HEK293T (cell line): ENCODE measurements around the gene LEAP2.

ENCODE experiments used
- CTCF ChIA-PET: fragments of 350-600 bp; formaldehyde crosslinking; extraction: SDS; loops from one replicate; lab custom pipeline; 2021; ENCODE audit warnings: antibody characterized with exemption, inconsistent platforms; lab: Yijun Ruan, JAX
- POLR2A ChIA-PET: fragments of 350-600 bp; formaldehyde crosslinking; extraction: SDS; loops from one replicate; lab custom pipeline; 2020; ENCODE audit warnings: antibody characterized with exemption, inconsistent platforms; lab: Yijun Ruan, JAX
- DNase-seq: peaks from one replicate; pipeline ENCODE4 v3.0.0; 2012; ENCODE audit warnings: mixed read lengths; ENCODE audit errors: extremely low spot score
- ARNT ChIP-seq: fragments of 450-650 bp; IDR thresholded peaks from 2 replicates; pipeline ENCODE4 v1.6.1; 2017; ENCODE audit warnings: mild to moderate bottlenecking
- BHLHE40 ChIP-seq: fragments of 450-650 bp; IDR thresholded peaks from 2 replicates; pipeline ENCODE4 v1.6.1; 2016; ENCODE audit warnings: mild to moderate bottlenecking, moderate library complexity, borderline replicate concordance
- CTBP1 ChIP-seq: fragments of 450-650 bp; IDR thresholded peaks from 2 replicates; pipeline ENCODE4 v1.6.1; 2016; ENCODE audit warnings: borderline replicate concordance
- ELF4 ChIP-seq: fragments of 450-650 bp; IDR thresholded peaks from 2 replicates; pipeline ENCODE4 v1.6.1; 2017; ENCODE audit warnings: antibody characterized with exemption
- FOXA1 ChIP-seq: fragments of 450-650 bp; IDR thresholded peaks from 2 replicates; pipeline ENCODE4 v1.6.1; 2016; ENCODE audit warnings: mild to moderate bottlenecking
- FOXK2 ChIP-seq: fragments of 450-650 bp; IDR thresholded peaks from 2 replicates; pipeline ENCODE4 v1.6.1; 2016; ENCODE audit warnings: mild to moderate bottlenecking
- FOXM1 ChIP-seq: fragments of 450-650 bp; IDR thresholded peaks from 2 replicates; pipeline ENCODE4 v1.6.1; 2017; ENCODE audit warnings: mild to moderate bottlenecking, borderline replicate concordance
- HDGF ChIP-seq: fragments of 450-650 bp; IDR thresholded peaks from 2 replicates; pipeline ENCODE4 v1.6.1; 2017; ENCODE audit warnings: antibody characterized with exemption, borderline replicate concordance
- L3MBTL2 ChIP-seq: fragments of 450-650 bp; conservative IDR thresholded peaks from 2 replicates; pipeline ENCODE4 v1.6.1; 2016; ENCODE audit warnings: mild to moderate bottlenecking
- LEF1 ChIP-seq: fragments of 450-650 bp; IDR thresholded peaks from 2 replicates; pipeline ENCODE4 v1.6.1; 2017; ENCODE audit warnings: mild to moderate bottlenecking, borderline replicate concordance
- NFRKB ChIP-seq: fragments of 450-650 bp; IDR thresholded peaks from 2 replicates; pipeline ENCODE4 v1.6.1; 2016; ENCODE audit warnings: mild to moderate bottlenecking, moderate library complexity
- SP1 ChIP-seq: fragments of 450-650 bp; IDR thresholded peaks from 2 replicates; pipeline ENCODE4 v1.6.1; 2017
- SUZ12 ChIP-seq: fragments of 450-650 bp; IDR thresholded peaks from 2 replicates; pipeline ENCODE4 v1.6.1; 2016; ENCODE audit warnings: mild to moderate bottlenecking
- TARDBP ChIP-seq: fragments of 450-650 bp; IDR thresholded peaks from 2 replicates; pipeline ENCODE4 v1.6.1; 2016
- ZNF384 ChIP-seq: fragments of 450-650 bp; IDR thresholded peaks from 2 replicates; pipeline ENCODE4 v1.6.1; 2016
- TF ChIP-seq, protein P1 (sequence below): fragments of 450-650 bp; IDR thresholded peaks from 2 replicates; pipeline ENCODE4 v1.6.1; 2016

The LEAP2 gene

DNA sequence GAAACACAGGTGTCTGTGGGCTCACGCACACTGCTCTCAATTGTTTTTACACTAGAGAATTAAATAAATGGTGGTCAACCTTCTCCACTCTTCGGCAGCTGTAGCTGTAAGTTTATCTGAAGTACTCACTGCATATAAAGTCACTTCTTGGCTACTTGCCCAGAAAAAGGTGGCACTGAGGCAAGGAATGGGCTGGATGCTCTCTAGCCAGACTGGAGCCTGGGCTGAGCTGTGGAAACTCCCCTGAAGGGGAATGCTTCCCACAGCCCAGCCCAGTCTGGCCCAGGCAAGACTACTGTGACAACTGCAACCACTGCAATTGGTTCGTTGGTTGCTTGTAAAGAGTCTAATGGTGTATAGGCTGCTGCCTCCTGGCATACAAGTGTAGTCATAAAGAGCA lies 4.5 kb downstream of the LEAP2 start:
- CTCF ChIA-PET = interaction anchor here (0.7 kb wide), 1 partner anchor 9 kb away, joined by 4 read pairs; no protein-coding TSS in a partner anchor
- DNase-seq = peak; percentile 23

DNA sequence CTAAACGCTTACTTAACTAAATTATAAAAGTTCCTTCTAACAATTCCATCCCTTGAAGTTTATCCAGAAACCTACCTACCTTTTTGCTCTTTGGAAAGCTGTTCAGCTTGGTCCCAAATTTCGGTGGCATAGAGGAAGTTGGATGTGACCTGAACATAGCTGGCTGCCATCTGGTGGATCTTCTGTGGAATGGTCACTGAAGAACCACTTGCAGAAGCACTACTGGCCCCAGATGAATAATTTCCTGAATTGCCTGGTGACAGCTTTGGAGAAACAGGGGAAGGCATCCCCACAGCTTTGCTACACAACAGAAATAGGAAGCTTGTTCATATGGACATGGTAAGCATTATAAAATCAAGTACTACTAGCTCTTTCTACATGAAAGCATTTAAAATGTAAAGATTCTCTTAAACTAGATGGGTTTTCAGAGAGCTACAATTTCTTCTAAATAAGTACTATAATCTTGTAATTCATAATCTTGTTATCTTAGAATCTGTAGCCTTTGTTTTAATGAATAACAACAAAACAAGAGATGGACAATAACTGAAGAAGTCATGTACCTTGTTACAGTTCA lies 9.9 kb downstream of the LEAP2 start:
- POLR2A ChIA-PET = interaction anchor here (0.9 to 1.7 kb wide), 3 partner anchors 12 to 53 kb away, joined by 3 to 4 read pairs (median 4); partner anchors contain the start of genes GDF9 and UQCRQ
- peak; percentile 70 for DNase-seq
- CTCF ChIA-PET = interaction anchor here (0.6 to 1.7 kb wide), 12 partner anchors 8 to 165 kb away, joined by 3 to 7 read pairs (median 4); partner anchors contain the start of genes LEAP2 and SHROOM1
- TF ChIP-seq FOXK2 (no peak), BHLHE40 (no peak), FOXM1 (no peak), TARDBP (no peak), ZNF384 (no peak), HDGF (no peak)
- TF ChIP-seq, protein P1, sequence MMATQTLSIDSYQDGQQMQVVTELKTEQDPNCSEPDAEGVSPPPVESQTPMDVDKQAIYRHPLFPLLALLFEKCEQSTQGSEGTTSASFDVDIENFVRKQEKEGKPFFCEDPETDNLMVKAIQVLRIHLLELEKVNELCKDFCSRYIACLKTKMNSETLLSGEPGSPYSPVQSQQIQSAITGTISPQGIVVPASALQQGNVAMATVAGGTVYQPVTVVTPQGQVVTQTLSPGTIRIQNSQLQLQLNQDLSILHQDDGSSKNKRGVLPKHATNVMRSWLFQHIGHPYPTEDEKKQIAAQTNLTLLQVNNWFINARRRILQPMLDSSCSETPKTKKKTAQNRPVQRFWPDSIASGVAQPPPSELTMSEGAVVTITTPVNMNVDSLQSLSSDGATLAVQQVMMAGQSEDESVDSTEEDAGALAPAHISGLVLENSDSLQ = peak; percentile 30; the same call in 1 of the 2 replicates

More for the DNA sequence above, 4.5 kb downstream of the LEAP2 start:
- POLR2A ChIA-PET = interaction anchor here (4.0 kb wide), 1 partner anchor 11 kb away, joined by 20 read pairs; the partner anchor contains the start of genes GDF9 and UQCRQ
- TF ChIP-seq BHLHE40 (no peak), LEF1 (no peak), CTBP1 (no peak), FOXA1 (no peak), ZNF384 (no peak)

DNA sequence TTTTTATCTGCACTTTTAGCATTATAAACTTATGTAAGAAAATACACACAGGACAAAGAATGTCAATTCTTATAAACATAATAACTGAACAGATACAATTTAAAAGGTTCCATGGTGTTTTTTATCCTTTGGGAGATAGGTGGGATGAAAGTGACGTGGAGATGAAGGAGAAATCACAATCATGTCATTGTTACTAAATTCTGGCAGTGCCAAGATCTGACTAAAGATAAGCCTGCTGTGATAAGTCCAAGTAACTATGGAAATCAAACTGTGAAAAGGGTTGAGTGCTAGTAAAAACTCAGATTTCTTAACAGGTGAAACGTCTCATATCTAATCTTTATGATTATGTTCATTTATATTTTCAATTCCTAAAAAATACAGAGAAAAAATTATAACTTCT lies 11.1 kb downstream of the LEAP2 start:
- CTCF ChIA-PET = no interaction called here
- TF ChIP-seq FOXA1 = no peak
- TF ChIP-seq NFRKB = no peak
- no peak for TF ChIP-seq SUZ12
- TF ChIP-seq SP1 = no peak
- TF ChIP-seq CTBP1 = no peak
- TF ChIP-seq, protein P1 = no peak
- TF ChIP-seq L3MBTL2 = no peak
- no peak for TF ChIP-seq ARNT
- TF ChIP-seq ELF4 = no peak
- no peak for TF ChIP-seq FOXK2
- DNase-seq = no peak
- POLR2A ChIA-PET = interaction anchor here (0.5 to 1.7 kb wide), 3 partner anchors 13 to 29 kb away, joined by 3 to 4 read pairs (median 4); partner anchors contain the start of genes GDF9 and UQCRQ

DNA sequence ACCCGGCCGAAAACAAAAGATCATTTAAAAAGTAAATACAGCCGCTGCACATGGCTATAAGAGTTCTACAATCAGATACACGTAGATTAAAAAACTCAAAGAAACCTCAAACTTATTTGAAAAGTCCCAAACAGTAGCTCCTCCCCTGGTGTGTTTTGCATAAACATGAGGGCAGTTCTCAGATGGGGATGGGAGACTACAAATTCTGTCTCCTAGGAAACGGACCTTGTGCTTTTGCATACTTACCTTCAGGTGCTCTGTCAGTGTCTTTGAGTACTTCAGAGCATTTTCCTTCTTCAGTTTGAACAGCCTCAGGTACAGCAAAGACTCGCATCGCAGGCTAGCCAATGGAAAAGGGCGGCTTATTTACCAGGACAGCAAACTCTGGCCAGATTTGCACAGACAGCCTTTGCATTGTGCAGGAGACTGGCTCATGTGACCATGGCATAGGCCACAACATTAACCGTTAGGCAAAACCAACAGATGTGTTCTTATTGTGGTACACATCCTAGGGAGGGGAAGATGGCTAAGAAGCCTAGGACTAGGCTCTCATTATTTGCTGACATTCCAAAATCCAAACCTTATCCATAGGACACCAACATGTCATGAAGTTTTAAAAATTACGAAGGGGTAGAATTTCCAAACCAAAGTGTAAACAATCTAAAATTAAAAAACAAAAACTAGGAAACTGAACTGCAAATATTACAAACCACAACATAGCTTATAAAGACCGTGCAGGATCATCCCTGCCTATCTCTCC lies 12.8 kb downstream of the LEAP2 start:
- DNase-seq = no peak
- POLR2A ChIA-PET = no interaction called here
- CTCF ChIA-PET = no interaction called here
- no peak for TF ChIP-seq NFRKB
- no peak for TF ChIP-seq SP1
- TF ChIP-seq HDGF = no peak
- no peak for TF ChIP-seq L3MBTL2
- TF ChIP-seq, protein P1 = no peak
- TF ChIP-seq ELF4 = no peak
- TF ChIP-seq TARDBP = no peak
- TF ChIP-seq CTBP1 = no peak
- TF ChIP-seq LEF1 = no peak
- TF ChIP-seq BHLHE40 = no peak
- no peak for TF ChIP-seq FOXA1
- TF ChIP-seq ARNT = no peak

DNA sequence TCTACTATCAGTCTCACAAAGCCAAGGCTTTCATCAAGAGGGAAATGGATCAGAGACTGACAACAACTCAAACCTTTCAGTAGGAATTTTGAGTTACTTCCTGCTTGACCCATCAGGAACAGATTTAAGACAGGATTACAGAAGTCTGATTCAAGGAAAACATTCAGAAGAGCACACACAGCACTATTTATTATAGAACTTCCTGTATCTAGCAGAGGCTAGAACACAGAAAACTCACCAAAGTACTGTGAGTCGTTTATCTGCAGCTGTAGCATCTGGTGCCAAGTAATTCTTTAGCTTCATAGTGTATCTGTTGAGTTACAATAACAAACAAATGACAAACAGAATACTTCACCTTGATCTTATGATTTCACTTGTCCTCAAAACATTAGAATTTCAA lies 13.8 kb downstream of the LEAP2 start:
- POLR2A ChIA-PET = no interaction called here
- no peak for DNase-seq
- CTCF ChIA-PET = no interaction called here
- TF ChIP-seq LEF1 (no peak), L3MBTL2 (no peak), ARNT (no peak), BHLHE40 (no peak), FOXA1 (no peak), FOXK2 (no peak), CTBP1 (no peak), SP1 (no peak), FOXM1 (no peak), ELF4 (no peak), TARDBP (no peak), ZNF384 (no peak), NFRKB (no peak), SUZ12 (no peak), HDGF (no peak)
- TF ChIP-seq, protein P1 = no peak

DNA sequence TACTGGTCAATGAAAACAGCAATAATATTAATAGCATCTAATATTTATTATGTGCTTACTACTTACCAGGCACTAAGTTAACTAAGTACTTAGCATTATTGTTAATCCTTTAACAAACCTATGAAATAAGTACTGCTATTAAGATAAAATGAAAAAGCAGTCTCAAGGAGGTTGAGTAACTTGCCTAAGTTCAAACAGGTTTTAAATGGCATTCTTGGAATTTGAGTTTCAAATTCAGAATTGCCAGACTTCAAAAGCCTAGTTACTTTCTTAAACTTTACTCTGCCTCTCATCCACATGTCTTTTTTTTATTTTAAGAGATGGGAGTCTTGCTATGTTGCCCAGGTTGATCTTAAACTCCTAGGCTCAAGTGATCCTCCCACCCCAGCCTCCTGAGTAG lies 16.0 kb downstream of the LEAP2 start:
- POLR2A ChIA-PET = no interaction called here

More for the DNA sequence above, 16.0 kb downstream of the LEAP2 start:
- CTCF ChIA-PET = no interaction called here
- TF ChIP-seq SUZ12 = no peak
- TF ChIP-seq ELF4 = no peak
- no peak for TF ChIP-seq BHLHE40
- TF ChIP-seq, protein P1 = no peak
- no peak for TF ChIP-seq SP1
- no peak for TF ChIP-seq FOXA1
- no peak for TF ChIP-seq LEF1
- TF ChIP-seq NFRKB = no peak
- TF ChIP-seq FOXK2 = no peak
- no peak for TF ChIP-seq HDGF
- TF ChIP-seq TARDBP = no peak
- TF ChIP-seq ZNF384 = no peak
- no peak for TF ChIP-seq ARNT
- TF ChIP-seq L3MBTL2 = no peak
- no peak for TF ChIP-seq CTBP1
- no peak for TF ChIP-seq FOXM1
- no peak for DNase-seq
